SK-N-SH (cell line): Measurements from ENCODE around the gene FGGY.

Source experiments
- EZH2phosphoT487 ChIP-seq: fragments of 200-600 bp; sonication (generic); IDR thresholded peaks from 2 replicates; pipeline ENCODE4 v1.6.1; 2017; ENCODE audit warnings: low read depth, mixed run types, mild to moderate bottlenecking, antibody characterized with exemption, moderate library complexity, borderline replicate concordance
- MAX ChIP-seq: IDR thresholded peaks from 2 replicates; pipeline ENCODE4 v1.4.0; 2012; ENCODE audit warnings: low read depth

GRCh38 chr1:59688976-59689375, 392.1 kb downstream of the FGGY start:
- TF ChIP-seq EZH2phosphoT487 (no peak), MAX (no peak)
